Measurements from ENCODE around the gene HDAC2. TPM values are rescaled to one million over a fixed set of nuclear protein-coding genes. Genes with fewer than 3 reads are reported as not detected.

Gene HDAC2
- total RNA-seq, 2 experiments from 2014 or later: 29.9 to 40.8 TPM

DNA sequence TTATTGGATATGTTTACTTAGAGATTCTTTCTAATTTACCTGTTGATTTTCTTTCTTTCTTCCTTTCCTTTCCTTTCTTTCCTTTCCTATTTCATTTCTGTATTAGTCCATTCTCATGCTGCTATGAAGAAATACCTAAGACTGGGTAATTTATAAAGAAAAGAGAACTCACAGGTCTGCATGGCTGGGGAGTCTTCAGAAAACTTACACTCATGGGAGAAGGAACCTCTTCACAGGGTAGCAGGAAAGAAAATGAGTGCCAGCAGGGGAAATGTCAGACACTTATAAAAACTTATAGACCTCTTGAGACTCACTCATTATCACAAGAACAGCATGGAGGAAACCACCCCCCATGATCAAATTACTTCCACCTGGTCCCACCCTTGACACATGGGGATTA lies 40.8 kb downstream of the HDAC2 start:
- Histone ChIP-seq H3K27ac (ENCODE audit: low read depth in 1 of 2, low read length in 2 of 2) (no peak overlapping the region), H3K36me3 (ENCODE audit: insufficient read depth, low read length) (no peaks in the 10 kb centered on the region), H3K27me3 (ENCODE audit: control insufficient read depth in 1 of 2, insufficient read depth in 2 of 2, low read length in 2 of 2) (peaks cover 0 to 4% of the 10 kb centered on the region in 2 experiments), H3K4me1 (ENCODE audit: insufficient read depth, low read length) (no peaks in the 10 kb centered on the region), H3K9me3 (ENCODE audit: control insufficient read depth in 1 of 2, insufficient read depth in 1 of 2, low read length in 2 of 2) (peaks cover 8 to 24% of the 10 kb centered on the region in 2 experiments), H3K4me3 (ENCODE audit: low read length) (no peak overlapping the region)
- H3K27me3 Mint-ChIP-seq: peaks cover 9% of the 10 kb centered on the region
- POLR2A ChIA-PET: no interaction called here
- ATAC-seq (ENCODE audit: poor library complexity) (no peak), DNase-seq (no peak)
- intact Hi-C loops (cut with DNase I, micrococcal nuclease): no loop called here
- H3K36me3 Mint-ChIP-seq (ENCODE audit: low read depth): no peaks in the 10 kb centered on the region
- TF ChIP-seq, protein P1, sequence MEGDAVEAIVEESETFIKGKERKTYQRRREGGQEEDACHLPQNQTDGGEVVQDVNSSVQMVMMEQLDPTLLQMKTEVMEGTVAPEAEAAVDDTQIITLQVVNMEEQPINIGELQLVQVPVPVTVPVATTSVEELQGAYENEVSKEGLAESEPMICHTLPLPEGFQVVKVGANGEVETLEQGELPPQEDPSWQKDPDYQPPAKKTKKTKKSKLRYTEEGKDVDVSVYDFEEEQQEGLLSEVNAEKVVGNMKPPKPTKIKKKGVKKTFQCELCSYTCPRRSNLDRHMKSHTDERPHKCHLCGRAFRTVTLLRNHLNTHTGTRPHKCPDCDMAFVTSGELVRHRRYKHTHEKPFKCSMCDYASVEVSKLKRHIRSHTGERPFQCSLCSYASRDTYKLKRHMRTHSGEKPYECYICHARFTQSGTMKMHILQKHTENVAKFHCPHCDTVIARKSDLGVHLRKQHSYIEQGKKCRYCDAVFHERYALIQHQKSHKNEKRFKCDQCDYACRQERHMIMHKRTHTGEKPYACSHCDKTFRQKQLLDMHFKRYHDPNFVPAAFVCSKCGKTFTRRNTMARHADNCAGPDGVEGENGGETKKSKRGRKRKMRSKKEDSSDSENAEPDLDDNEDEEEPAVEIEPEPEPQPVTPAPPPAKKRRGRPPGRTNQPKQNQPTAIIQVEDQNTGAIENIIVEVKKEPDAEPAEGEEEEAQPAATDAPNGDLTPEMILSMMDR (IDR thresholded peaks at IDR 0.05): no peak
- H3K27ac Mint-ChIP-seq: no peak overlapping the region
- peaks cover 8% of the 10 kb centered on the region for H3K9me3 Mint-ChIP-seq
- CTCF ChIA-PET: no interaction called here
- H3K4me1 Mint-ChIP-seq (ENCODE audit: low read depth): no peaks in the 10 kb centered on the region
- no peak overlapping the region for H3K4me3 Mint-ChIP-seq

DNA sequence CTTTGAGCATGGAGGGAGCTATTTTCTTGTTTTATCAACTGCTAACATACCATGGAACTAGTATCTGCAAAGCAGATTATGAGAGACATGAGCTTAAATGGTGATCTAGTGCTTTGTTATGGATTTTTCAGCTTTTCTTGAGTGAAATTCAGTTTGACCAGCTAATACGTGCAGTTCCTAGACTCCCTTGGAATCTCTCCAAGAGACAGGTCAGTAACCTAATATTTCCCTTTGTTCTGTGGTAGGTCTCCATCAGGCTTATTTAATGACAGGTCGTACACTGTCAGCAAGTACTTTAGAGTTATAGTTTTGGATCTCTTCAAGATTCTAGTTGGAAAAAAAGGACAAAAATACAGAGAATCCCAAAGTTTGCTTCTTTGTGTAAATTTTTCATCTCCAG lies 43.9 kb downstream of the HDAC2 start:
- Mint-ChIP-seq H3K27me3 (peaks cover 9% of the 10 kb centered on the region), H3K9me3 (peaks cover 8% of the 10 kb centered on the region), H3K27ac (no peak overlapping the region), H3K4me1 (ENCODE audit: low read depth) (no peaks in the 10 kb centered on the region), H3K4me3 (no peak overlapping the region), H3K36me3 (ENCODE audit: low read depth) (no peaks in the 10 kb centered on the region)
- no peak overlapping the region for H3K4me3 ChIP-seq (ENCODE audit: low read length)
- intact Hi-C loops (cut with DNase I, micrococcal nuclease): no loop called here
- CTCF ChIA-PET: no interaction called here
- H3K9me3 ChIP-seq (ENCODE audit: control insufficient read depth in 1 of 2, insufficient read depth in 1 of 2, low read length in 2 of 2): peaks cover 7 to 24% of the 10 kb centered on the region in 2 experiments
- TF ChIP-seq, protein P1 (IDR thresholded peaks at IDR 0.05): no peak
- POLR2A ChIA-PET: no interaction called here
- no peaks in the 10 kb centered on the region for H3K4me1 ChIP-seq (ENCODE audit: insufficient read depth, low read length)
- H3K27ac ChIP-seq (ENCODE audit: low read depth in 1 of 2, low read length in 2 of 2): no peak overlapping the region
- ATAC-seq (ENCODE audit: poor library complexity): no peak
- no peaks in the 10 kb centered on the region for H3K36me3 ChIP-seq (ENCODE audit: insufficient read depth, low read length)
- H3K27me3 ChIP-seq (ENCODE audit: control insufficient read depth in 1 of 2, insufficient read depth in 2 of 2, low read length in 2 of 2): peaks cover 0 to 4% of the 10 kb centered on the region in 2 experiments
- no peak for DNase-seq

DNA sequence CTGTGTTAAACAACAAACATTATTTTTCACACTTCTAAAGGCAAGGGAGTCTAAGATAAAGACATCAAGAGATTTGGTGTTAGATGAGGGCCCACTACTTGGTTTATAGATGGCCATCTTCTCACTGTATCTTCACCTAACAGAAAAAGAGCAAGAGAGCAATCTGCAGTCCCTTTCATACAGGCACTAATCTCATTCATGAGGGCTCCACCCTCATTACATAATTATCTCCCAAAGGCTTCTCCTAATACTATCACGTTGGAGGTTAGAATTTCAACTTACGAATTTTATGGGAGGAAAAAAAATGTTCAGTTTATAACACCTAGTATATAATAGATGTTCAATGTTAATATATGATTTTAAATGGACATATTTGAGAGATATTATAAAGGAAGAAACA lies 45.6 kb downstream of the HDAC2 start:
- intact Hi-C loops (cut with DNase I, micrococcal nuclease): no loop called here
- CTCF ChIA-PET: interaction anchor here (1.0 kb wide), 1 partner anchor 16 kb away, joined by 3 read pairs; no protein-coding TSS in a partner anchor

More for the DNA sequence above, 45.6 kb downstream of the HDAC2 start:
- H3K27me3 ChIP-seq (ENCODE audit: control insufficient read depth in 1 of 2, insufficient read depth in 2 of 2, low read length in 2 of 2): peaks cover 0 to 4% of the 10 kb centered on the region in 2 experiments
- H3K4me1 ChIP-seq (ENCODE audit: insufficient read depth, low read length): peaks cover 4% of the 10 kb centered on the region
- H3K27ac ChIP-seq (ENCODE audit: low read depth in 1 of 2, low read length in 2 of 2): no peak overlapping the region
- H3K9me3 Mint-ChIP-seq: peaks cover 8% of the 10 kb centered on the region
- ATAC-seq (ENCODE audit: poor library complexity): no peak
- no peaks in the 10 kb centered on the region for H3K36me3 ChIP-seq (ENCODE audit: insufficient read depth, low read length)
- H3K9me3 ChIP-seq (ENCODE audit: control insufficient read depth in 1 of 2, insufficient read depth in 1 of 2, low read length in 2 of 2): peaks cover 0 to 19% of the 10 kb centered on the region in 2 experiments
- POLR2A ChIA-PET: no interaction called here
- no peak overlapping the region for H3K4me3 ChIP-seq (ENCODE audit: low read length)
- H3K27me3 Mint-ChIP-seq: peaks cover 9% of the 10 kb centered on the region
- no peak overlapping the region for H3K27ac Mint-ChIP-seq
- H3K4me1 Mint-ChIP-seq (ENCODE audit: low read depth): peaks cover 11% of the 10 kb centered on the region
- DNase-seq: no peak
- no peaks in the 10 kb centered on the region for H3K36me3 Mint-ChIP-seq (ENCODE audit: low read depth)
- H3K4me3 Mint-ChIP-seq: no peak overlapping the region
- TF ChIP-seq, protein P1 (IDR thresholded peaks at IDR 0.05): no peak

Data from CD4-positive, alpha-beta T cell (primary cell).